ENCODE data around the gene IRF4. TPM values are rescaled to one million over a fixed set of nuclear protein-coding genes. Genes with fewer than 3 reads are reported as not detected.

IRF4 gene
- total and polyA plus RNA-seq, 11 donors = 0.08 to 4.4 (median 0.30) TPM; not detected in 1

GRCh38 chr6:443621-444159 lies 52.1 kb downstream of the IRF4 start:
- TF ChIP-seq CTCF (IDR thresholded peaks at IDR 0.05) (no peak), POLR2A (IDR thresholded peaks at IDR 0.05) (no peak)
- no peak for DNase-seq
- WGBS, 4 donors = 78 to 85% (median 82%) methylated on average over 19 of the region's 19 CpGs

GRCh38 chr6:444653-445275 lies 53.2 kb downstream of the IRF4 start:
- H3K9me3 ChIP-seq = no peaks in the 10 kb centered on the region
- no peak for DNase-seq
- intact Hi-C loops (cut with DNase I) = no loop called here
- no peak overlapping the region for H3K27ac ChIP-seq
- TF ChIP-seq CTCF (IDR thresholded peaks at IDR 0.05) (no peak), POLR2A (IDR thresholded peaks at IDR 0.05) (no peak)
- peaks cover 0 to 7% (median 0%) of the 10 kb centered on the region in 12 donors for H3K4me1 ChIP-seq
- ATAC-seq = no peak
- H3K27me3 ChIP-seq = peaks cover 0 to 7% (median 0%) of the 10 kb centered on the region in 9 donors
- no peak overlapping the region for H3K4me3 ChIP-seq
- 76 to 88% (median 82%) methylated on average over 18 of the region's 18 CpGs for WGBS, 4 donors
- H3K36me3 ChIP-seq = no peaks in the 10 kb centered on the region

More at GRCh38 chr6:443621-444159, 52.1 kb downstream of the IRF4 start:
- intact Hi-C loops (cut with DNase I) = no loop called here
- no peak for ATAC-seq
- H3K27me3 ChIP-seq = peaks cover 0 to 7% (median 0%) of the 10 kb centered on the region in 9 donors
- no peak overlapping the region for H3K27ac ChIP-seq
- H3K4me1 ChIP-seq = peaks cover 0 to 7% (median 0%) of the 10 kb centered on the region in 12 donors
- H3K4me3 ChIP-seq = no peak overlapping the region
- no peaks in the 10 kb centered on the region for H3K36me3 ChIP-seq
- no peaks in the 10 kb centered on the region for H3K9me3 ChIP-seq

GRCh38 chr6:445571-446417 lies 54.2 kb downstream of the IRF4 start:
- no peak for TF ChIP-seq POLR2A (IDR thresholded peaks at IDR 0.05)
- no peak for TF ChIP-seq CTCF (IDR thresholded peaks at IDR 0.05)
- H3K4me3 ChIP-seq = no peak overlapping the region
- ATAC-seq = no peak
- H3K4me1 ChIP-seq = peaks cover 0 to 7% (median 0%) of the 10 kb centered on the region in 12 donors
- no peaks in the 10 kb centered on the region for H3K36me3 ChIP-seq
- DNase-seq = no peak
- 65 to 86% (median 73%) methylated on average over 11 of the region's 11 CpGs for WGBS, 4 donors
- intact Hi-C loops (cut with DNase I) = no loop called here
- H3K27ac ChIP-seq = no peak overlapping the region
- H3K27me3 ChIP-seq = peaks cover 0 to 7% (median 0%) of the 10 kb centered on the region in 9 donors
- no peaks in the 10 kb centered on the region for H3K9me3 ChIP-seq
